Colonic mucosa (tissue), 4 donors: ENCODE results near the gene OR1S2. TPM values are rescaled to one million over a fixed set of nuclear protein-coding genes. Genes with fewer than 3 reads are reported as not detected.

Experiments
- DNase-seq: peaks from one replicate; pipeline ENCODE4 v3.0.0-alpha.2; 2020
- H3K27ac ChIP-seq: fragments of 200-600 bp; one replicate; pipeline ENCODE4 v1.8.0; 2021
- H3K27me3 ChIP-seq: fragments of 200-600 bp; one replicate; pipeline ENCODE4 v1.8.0; 2021
- H3K36me3 ChIP-seq: fragments of 200-600 bp; one replicate; pipeline ENCODE4 v1.8.0; 2021
- H3K4me1 ChIP-seq: fragments of 200-600 bp; one replicate; pipeline ENCODE4 v1.8.0; 2021; ENCODE audit warnings: mild to moderate bottlenecking
- H3K4me3 ChIP-seq: fragments of 200-600 bp; one replicate; pipeline ENCODE4 v1.8.0; 2021
- H3K9ac ChIP-seq, 2 donors: one replicate each; pipeline ENCODE4 v1.7.0; 2013; ENCODE audit warnings: control low read depth in 2 of 2, low read depth in 2 of 2, low read length in 2 of 2
- H3K9me3 ChIP-seq: fragments of 200-600 bp; one replicate; pipeline ENCODE4 v1.8.0; 2021
- CTCF ChIP-seq: fragments of 200-600 bp; IDR thresholded peaks from one replicate; pipeline ENCODE4 v1.8.0; 2022; ENCODE audit warnings: antibody characterized with exemption, mild to moderate bottlenecking
- intact Hi-C: fragments of 100-400 bp; cut with DNase I; formaldehyde crosslinking; loops from one replicate; pipeline ENCODE4 v1.14.1; 2022
- total RNA-seq, 2 donors: library from RNA; stranded (reverse); fragmentation: NEBNext Ultra II Directional in 1 of 2; extraction: Animal tissue kit (Norgen Biotek cat#: 25700) in 1 of 2; gene quantifications; one replicate each; pipeline ENCODE4 v1.2.1, GENCODE V29; 2021
- donor health status: healthy.
- donor health status: DM: no; HTN: no; CAD: no.
- donor health status: DM: no; HTN: no; CAD: no.

Gene OR1S2
- total RNA-seq, 2 donors from 2014 or later: not detected

DNA sequence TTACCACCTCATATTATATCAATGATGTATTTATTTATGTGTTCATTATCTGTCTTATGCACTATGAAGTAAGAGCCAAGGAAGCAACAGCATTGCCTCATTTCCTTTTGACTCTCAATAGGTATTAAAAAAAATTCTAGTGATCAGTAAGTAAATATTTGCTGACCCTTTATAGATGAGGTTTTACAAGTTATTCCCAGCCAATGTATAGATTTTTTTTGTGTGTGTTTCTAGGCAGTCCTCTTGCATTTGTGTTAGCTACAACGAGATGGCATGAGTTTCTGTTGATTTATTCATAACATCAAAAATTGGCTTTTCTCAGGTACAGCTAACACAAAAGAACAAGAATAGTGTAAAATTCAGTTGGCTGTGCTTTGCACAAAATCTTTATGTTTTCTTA, 4.7 kb downstream of the OR1S2 start:
- TF ChIP-seq CTCF: no peak
- H3K9ac ChIP-seq: no peak overlapping the region
- no peaks in the 10 kb centered on the region for H3K27me3 ChIP-seq
- no peak for DNase-seq
- no peak overlapping the region for H3K27ac ChIP-seq
- no peaks in the 10 kb centered on the region for H3K36me3 ChIP-seq
- intact Hi-C loops: no loop called here
- H3K4me3 ChIP-seq: no peak overlapping the region
- no peaks in the 10 kb centered on the region for H3K4me1 ChIP-seq
- no peaks in the 10 kb centered on the region for H3K9me3 ChIP-seq

GRCh38 chr11:58195939-58196338, 8.0 kb downstream of the OR1S2 start:
- Histone ChIP-seq H3K9ac (no peak overlapping the region), H3K4me1 (no peaks in the 10 kb centered on the region)
- no peak for TF ChIP-seq CTCF

GRCh38 chr11:58193391-58193790, 10.6 kb downstream of the OR1S2 start:
- Histone ChIP-seq H3K27ac (peak overlapping the region; percentile 77), H3K4me3 (no peak overlapping the region), H3K4me1 (no peaks in the 10 kb centered on the region), H3K36me3 (no peaks in the 10 kb centered on the region), H3K9ac (peak overlapping the region in 1 of 2 donors; percentile 7), H3K27me3 (no peaks in the 10 kb centered on the region), H3K9me3 (no peaks in the 10 kb centered on the region)
- intact Hi-C loops: no loop called here
- TF ChIP-seq CTCF: no peak
- DNase-seq: peak; percentile 39

More at GRCh38 chr11:58195939-58196338, 8.0 kb downstream of the OR1S2 start:
- intact Hi-C loops: no loop called here
- no peaks in the 10 kb centered on the region for H3K36me3 ChIP-seq
- H3K9me3 ChIP-seq: no peaks in the 10 kb centered on the region
- no peak overlapping the region for H3K4me3 ChIP-seq
- no peak for DNase-seq
- no peak overlapping the region for H3K27ac ChIP-seq
- no peaks in the 10 kb centered on the region for H3K27me3 ChIP-seq

DNA sequence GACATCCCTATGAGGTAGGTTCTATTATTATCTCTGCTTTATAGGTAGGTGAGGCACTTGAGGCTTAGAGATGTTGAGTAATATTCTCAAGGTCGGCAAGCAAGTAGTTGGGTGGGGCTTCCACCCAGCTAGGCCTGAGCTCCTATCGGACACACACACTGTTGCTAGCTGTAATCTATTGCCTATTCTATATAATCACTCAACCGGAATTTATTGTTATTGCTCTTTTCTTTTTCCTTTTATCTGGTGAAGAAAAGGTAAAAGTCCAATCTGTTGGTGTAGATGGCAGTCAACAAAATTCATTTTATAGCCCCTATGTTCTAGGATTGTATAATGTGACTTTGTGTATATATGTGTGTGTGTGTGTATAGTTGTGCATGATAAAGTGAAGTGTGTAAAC, 11.7 kb downstream of the OR1S2 start:
- peak; percentile 68 for DNase-seq
- no peaks in the 10 kb centered on the region for H3K36me3 ChIP-seq

GRCh38 chr11:58188770-58189169, 15.2 kb downstream of the OR1S2 start, which contains the start of gene OR9Q2:
Gene OR9Q2, plus strand, starts transcription at chr11:58189070. Its CDS starts 1,421 bp downstream, at chr11:58190491.
- no peak for DNase-seq
- TF ChIP-seq CTCF: no peak
- Histone ChIP-seq H3K9ac (no peak within 1 kb of the TSS), H3K27me3 (no peaks in the 10 kb centered on the region), H3K9me3 (no peaks in the 10 kb centered on the region), H3K27ac (no peak within 1 kb of the TSS), H3K4me1 (no peaks in the 10 kb centered on the region), H3K36me3 (no peaks in the 10 kb centered on the region), H3K4me3 (no peak within 1 kb of the TSS)
- intact Hi-C loops: no loop called here

More for the DNA sequence above, 11.7 kb downstream of the OR1S2 start:
- Histone ChIP-seq H3K4me3 (no peak overlapping the region), H3K9ac (no peak overlapping the region), H3K27me3 (no peaks in the 10 kb centered on the region), H3K9me3 (no peaks in the 10 kb centered on the region), H3K27ac (peak overlapping the region; percentile 77), H3K4me1 (no peaks in the 10 kb centered on the region)
- intact Hi-C loops: no loop called here
- TF ChIP-seq CTCF: no peak
